Measurements from ENCODE around the gene TMEM72.

Gene TMEM72

GRCh38 chr10:44870031-44870430 is 41.1 kb upstream of the TMEM72 start:
- no peak for TF ChIP-seq CTCF (IDR thresholded peaks at IDR 0.05; ENCODE audit: extremely low read depth, missing control alignments)
- DNase-seq (ENCODE audit: low spot score) = no peak

GRCh38 chr10:44873160-44873559 is 38.0 kb upstream of the TMEM72 start:
- TF ChIP-seq CTCF (IDR thresholded peaks at IDR 0.05; ENCODE audit: extremely low read depth, missing control alignments) = no peak
- no peak for DNase-seq (ENCODE audit: low spot score)

GRCh38 chr10:44874166-44874565 is 37.0 kb upstream of the TMEM72 start:
- no peak for DNase-seq (ENCODE audit: low spot score)
- no peak for TF ChIP-seq CTCF (IDR thresholded peaks at IDR 0.05; ENCODE audit: extremely low read depth, missing control alignments)

GRCh38 chr10:44878706-44879530 is 32.2 kb upstream of the TMEM72 start:
- TF ChIP-seq CTCF (IDR thresholded peaks at IDR 0.05; ENCODE audit: extremely low read depth, missing control alignments) = no peak
- peak; percentile 81 for DNase-seq (ENCODE audit: low spot score)

GRCh38 chr10:44879531-44879899 is 31.6 kb upstream of the TMEM72 start:
- no peak for TF ChIP-seq CTCF (IDR thresholded peaks at IDR 0.05; ENCODE audit: extremely low read depth, missing control alignments)
- no peak for DNase-seq (ENCODE audit: low spot score)

GRCh38 chr10:44880090-44880715 is 30.9 kb upstream of the TMEM72 start:
- no peak for TF ChIP-seq CTCF (IDR thresholded peaks at IDR 0.05; ENCODE audit: extremely low read depth, missing control alignments)
- no peak for DNase-seq (ENCODE audit: low spot score)

GRCh38 chr10:44881649-44882048 is 29.5 kb upstream of the TMEM72 start:
- DNase-seq (ENCODE audit: low spot score) = no peak
- no peak for TF ChIP-seq CTCF (IDR thresholded peaks at IDR 0.05; ENCODE audit: extremely low read depth, missing control alignments)

Measured in GM20000 (cell line).